ENCODE results near the gene SYCN. TPM values are rescaled to one million over a fixed set of nuclear protein-coding genes. Genes with fewer than 3 reads are reported as not detected.

Gene SYCN
- total and polyA plus RNA-seq, 2 of the 13 experiments (the other 11 are each of a cell fraction or from before 2014, with no cell fraction given), result not detected

DNA sequence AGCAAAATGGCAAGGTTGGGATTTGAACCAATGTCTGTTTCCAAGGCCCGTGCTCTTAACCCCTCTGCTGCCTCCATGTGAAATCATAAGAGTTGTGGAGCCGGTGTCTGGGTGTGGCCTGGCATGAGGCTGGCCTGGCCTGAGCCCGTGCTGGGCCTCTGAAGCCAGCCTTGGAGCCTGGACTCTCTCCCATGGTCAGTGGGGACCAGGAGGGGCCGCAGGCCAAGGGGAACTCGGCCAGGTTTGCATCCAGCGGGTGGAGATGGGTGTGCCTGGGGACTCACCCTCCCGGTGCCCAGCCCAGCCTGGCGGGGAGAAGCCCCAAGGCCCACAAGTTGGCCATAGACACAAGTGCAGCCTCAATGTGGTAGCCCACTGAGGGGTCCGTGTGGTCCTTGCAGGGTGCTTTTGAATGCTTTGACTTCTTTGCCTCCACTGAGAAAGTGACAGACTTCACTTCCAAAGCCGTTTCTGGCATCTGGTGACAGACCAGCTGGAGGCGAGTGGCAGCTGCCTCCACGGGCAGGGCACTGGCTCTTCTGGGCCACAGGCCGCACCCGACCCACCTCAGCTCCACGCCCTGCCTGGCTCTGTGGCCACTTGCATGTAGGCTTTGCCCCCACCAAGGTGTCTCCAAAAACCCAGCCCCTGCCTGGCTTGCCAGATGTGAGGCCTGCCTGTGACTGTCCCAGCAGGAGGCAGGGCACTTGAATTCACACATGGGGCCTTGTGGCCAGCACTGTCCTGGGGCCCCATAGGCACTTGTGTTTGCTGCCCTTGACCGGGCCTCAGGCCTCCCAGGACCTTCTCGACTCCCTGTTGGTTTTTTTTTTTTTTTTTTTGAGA, 33.5 kb downstream of the SYCN start (continued):
- peak; percentile 52; the same call in 1 of the 2 replicates for TF ChIP-seq ZFY (CRISPR knock-in tag; IDR thresholded peaks at IDR 0.05)
- no peak for TF ChIP-seq ZNF891 (CRISPR knock-in tag; IDR thresholded peaks at IDR 0.05)
- TF ChIP-seq, protein P1, sequence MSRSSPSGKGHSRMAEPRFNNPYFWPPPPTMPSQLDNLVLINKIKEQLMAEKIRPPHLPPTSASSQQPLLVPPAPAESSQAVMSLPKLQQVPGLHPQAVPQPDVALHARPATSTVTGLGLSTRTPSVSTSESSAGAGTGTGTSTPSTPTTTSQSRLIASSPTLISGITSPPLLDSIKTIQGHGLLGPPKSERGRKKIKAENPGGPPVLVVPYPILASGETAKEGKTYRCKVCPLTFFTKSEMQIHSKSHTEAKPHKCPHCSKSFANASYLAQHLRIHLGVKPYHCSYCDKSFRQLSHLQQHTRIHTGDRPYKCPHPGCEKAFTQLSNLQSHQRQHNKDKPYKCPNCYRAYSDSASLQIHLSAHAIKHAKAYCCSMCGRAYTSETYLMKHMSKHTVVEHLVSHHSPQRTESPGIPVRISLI (CRISPR knock-in tag; IDR thresholded peaks at IDR 0.05; ENCODE audit: borderline replicate concordance), result peak; percentile 89
- no peak for TF ChIP-seq ZNF549 (CRISPR knock-in tag; IDR thresholded peaks at IDR 0.05)
- no peak for TF ChIP-seq ZNF30 (CRISPR knock-in tag; IDR thresholded peaks at IDR 0.05)
- TF ChIP-seq ZNF660 (CRISPR knock-in tag; IDR thresholded peaks at IDR 0.05; ENCODE audit: borderline replicate concordance, low read depth), result no peak
- TF ChIP-seq, protein P2, sequence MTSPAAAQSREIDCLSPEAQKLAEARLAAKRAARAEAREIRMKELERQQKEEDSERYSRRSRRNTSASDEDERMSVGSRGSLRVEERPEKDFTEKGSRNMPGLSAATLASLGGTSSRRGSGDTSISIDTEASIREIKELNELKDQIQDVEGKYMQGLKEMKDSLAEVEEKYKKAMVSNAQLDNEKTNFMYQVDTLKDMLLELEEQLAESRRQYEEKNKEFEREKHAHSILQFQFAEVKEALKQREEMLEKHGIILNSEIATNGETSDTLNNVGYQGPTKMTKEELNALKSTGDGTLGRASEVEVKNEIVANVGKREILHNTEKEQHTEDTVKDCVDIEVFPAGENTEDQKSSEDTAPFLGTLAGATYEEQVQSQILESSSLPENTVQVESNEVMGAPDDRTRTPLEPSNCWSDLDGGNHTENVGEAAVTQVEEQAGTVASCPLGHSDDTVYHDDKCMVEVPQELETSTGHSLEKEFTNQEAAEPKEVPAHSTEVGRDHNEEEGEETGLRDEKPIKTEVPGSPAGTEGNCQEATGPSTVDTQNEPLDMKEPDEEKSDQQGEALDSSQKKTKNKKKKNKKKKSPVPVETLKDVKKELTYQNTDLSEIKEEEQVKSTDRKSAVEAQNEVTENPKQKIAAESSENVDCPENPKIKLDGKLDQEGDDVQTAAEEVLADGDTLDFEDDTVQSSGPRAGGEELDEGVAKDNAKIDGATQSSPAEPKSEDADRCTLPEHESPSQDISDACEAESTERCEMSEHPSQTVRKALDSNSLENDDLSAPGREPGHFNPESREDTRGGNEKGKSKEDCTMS (CRISPR knock-in tag; conservative IDR thresholded peaks at IDR 0.05), result no peak
- TF ChIP-seq, protein P3, sequence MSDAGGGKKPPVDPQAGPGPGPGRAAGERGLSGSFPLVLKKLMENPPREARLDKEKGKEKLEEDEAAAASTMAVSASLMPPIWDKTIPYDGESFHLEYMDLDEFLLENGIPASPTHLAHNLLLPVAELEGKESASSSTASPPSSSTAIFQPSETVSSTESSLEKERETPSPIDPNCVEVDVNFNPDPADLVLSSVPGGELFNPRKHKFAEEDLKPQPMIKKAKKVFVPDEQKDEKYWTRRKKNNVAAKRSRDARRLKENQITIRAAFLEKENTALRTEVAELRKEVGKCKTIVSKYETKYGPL (CRISPR knock-in tag; IDR thresholded peaks at IDR 0.05), result no peak
- no peak for TF ChIP-seq ZNF678 (CRISPR knock-in tag; IDR thresholded peaks at IDR 0.05)
- no peak for TF ChIP-seq PPARG (CRISPR knock-in tag; conservative IDR thresholded peaks at IDR 0.05)
- TF ChIP-seq AGO2 (optimal IDR thresholded peaks at IDR 0.05; ENCODE audit: low read depth, low read length), result peak; percentile 20
- TF ChIP-seq, protein P4, sequence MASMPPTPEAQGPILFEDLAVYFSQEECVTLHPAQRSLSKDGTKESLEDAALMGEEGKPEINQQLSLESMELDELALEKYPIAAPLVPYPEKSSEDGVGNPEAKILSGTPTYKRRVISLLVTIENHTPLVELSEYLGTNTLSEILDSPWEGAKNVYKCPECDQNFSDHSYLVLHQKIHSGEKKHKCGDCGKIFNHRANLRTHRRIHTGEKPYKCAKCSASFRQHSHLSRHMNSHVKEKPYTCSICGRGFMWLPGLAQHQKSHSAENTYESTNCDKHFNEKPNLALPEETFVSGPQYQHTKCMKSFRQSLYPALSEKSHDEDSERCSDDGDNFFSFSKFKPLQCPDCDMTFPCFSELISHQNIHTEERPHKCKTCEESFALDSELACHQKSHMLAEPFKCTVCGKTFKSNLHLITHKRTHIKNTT (CRISPR knock-in tag; IDR thresholded peaks at IDR 0.05), result no peak
- TF ChIP-seq, protein P5, sequence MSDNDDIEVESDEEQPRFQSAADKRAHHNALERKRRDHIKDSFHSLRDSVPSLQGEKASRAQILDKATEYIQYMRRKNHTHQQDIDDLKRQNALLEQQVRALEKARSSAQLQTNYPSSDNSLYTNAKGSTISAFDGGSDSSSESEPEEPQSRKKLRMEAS (IDR thresholded peaks at IDR 0.05), result no peak
- TF ChIP-seq HNF4A (CRISPR knock-in tag; IDR thresholded peaks at IDR 0.05), result 0 out of 2 replicates have a peak, but pooled peaks have one; percentile 21
- TF ChIP-seq, protein P6, sequence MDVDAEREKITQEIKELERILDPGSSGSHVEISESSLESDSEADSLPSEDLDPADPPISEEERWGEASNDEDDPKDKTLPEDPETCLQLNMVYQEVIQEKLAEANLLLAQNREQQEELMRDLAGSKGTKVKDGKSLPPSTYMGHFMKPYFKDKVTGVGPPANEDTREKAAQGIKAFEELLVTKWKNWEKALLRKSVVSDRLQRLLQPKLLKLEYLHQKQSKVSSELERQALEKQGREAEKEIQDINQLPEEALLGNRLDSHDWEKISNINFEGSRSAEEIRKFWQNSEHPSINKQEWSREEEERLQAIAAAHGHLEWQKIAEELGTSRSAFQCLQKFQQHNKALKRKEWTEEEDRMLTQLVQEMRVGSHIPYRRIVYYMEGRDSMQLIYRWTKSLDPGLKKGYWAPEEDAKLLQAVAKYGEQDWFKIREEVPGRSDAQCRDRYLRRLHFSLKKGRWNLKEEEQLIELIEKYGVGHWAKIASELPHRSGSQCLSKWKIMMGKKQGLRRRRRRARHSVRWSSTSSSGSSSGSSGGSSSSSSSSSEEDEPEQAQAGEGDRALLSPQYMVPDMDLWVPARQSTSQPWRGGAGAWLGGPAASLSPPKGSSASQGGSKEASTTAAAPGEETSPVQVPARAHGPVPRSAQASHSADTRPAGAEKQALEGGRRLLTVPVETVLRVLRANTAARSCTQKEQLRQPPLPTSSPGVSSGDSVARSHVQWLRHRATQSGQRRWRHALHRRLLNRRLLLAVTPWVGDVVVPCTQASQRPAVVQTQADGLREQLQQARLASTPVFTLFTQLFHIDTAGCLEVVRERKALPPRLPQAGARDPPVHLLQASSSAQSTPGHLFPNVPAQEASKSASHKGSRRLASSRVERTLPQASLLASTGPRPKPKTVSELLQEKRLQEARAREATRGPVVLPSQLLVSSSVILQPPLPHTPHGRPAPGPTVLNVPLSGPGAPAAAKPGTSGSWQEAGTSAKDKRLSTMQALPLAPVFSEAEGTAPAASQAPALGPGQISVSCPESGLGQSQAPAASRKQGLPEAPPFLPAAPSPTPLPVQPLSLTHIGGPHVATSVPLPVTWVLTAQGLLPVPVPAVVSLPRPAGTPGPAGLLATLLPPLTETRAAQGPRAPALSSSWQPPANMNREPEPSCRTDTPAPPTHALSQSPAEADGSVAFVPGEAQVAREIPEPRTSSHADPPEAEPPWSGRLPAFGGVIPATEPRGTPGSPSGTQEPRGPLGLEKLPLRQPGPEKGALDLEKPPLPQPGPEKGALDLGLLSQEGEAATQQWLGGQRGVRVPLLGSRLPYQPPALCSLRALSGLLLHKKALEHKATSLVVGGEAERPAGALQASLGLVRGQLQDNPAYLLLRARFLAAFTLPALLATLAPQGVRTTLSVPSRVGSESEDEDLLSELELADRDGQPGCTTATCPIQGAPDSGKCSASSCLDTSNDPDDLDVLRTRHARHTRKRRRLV (CRISPR knock-in tag; IDR thresholded peaks at IDR 0.05), result no peak
- TF ChIP-seq NR2F2 (IDR thresholded peaks at IDR 0.05; ENCODE audit: borderline replicate concordance, low read depth), result no peak
- TF ChIP-seq PHF5A (CRISPR knock-in tag; IDR thresholded peaks at IDR 0.05; ENCODE audit: low read depth, unreplicated experiment), result no peak
- no peak for TF ChIP-seq ZNF724P (CRISPR knock-in tag; IDR thresholded peaks at IDR 0.05; ENCODE audit: borderline replicate concordance)
